Measurements from ENCODE around the gene SLC26A11. TPM values are rescaled to one million over a fixed set of nuclear protein-coding genes. Genes with fewer than 3 reads are reported as not detected.

SLC26A11 gene
- total RNA-seq, 1 donor = 12.7 TPM

- H3K27me3 ChIP-seq (ENCODE audit: insufficient read depth, low read length) = no peaks in the 10 kb centered on the region
- H3K9me3 ChIP-seq (ENCODE audit: low read depth, low read length) = no peaks in the 10 kb centered on the region
- H3K4me3 ChIP-seq (ENCODE audit: insufficient read depth, low read length) = peak overlapping the region; percentile 93
- peak; percentile 89 for DNase-seq (ENCODE audit: insufficient read length, low spot score, missing footprints)
- peaks cover 11% of the 10 kb centered on the region for H3K4me1 ChIP-seq (ENCODE audit: insufficient read depth, low read length)
- H3K27ac ChIP-seq (ENCODE audit: low read depth, low read length) = no peak overlapping the region
- peaks cover 9% of the 10 kb centered on the region for H3K36me3 ChIP-seq (ENCODE audit: insufficient read depth, low read length)
- peak overlapping the region; percentile 22 for H2AFZ ChIP-seq (ENCODE audit: low read length)
- H3K4me2 ChIP-seq (ENCODE audit: insufficient read depth, low read length) = peak overlapping the region; percentile 98
- peaks cover 31% of the 10 kb centered on the region for H4K20me1 ChIP-seq (ENCODE audit: insufficient read depth, low read length)
- H3K79me2 ChIP-seq (ENCODE audit: insufficient read depth, low read length) = peaks cover 30% of the 10 kb centered on the region
- no peak for TF ChIP-seq CTCF (IDR thresholded peaks at IDR 0.05; ENCODE audit: extremely low read depth, low read depth, low read length)
Observed at GRCh38 chr17:80220736-80221215, 549 bp downstream of the SLC26A11 start.

- Histone ChIP-seq H3K27ac (ENCODE audit: low read depth, low read length) (no peak overlapping the region), H4K20me1 (ENCODE audit: insufficient read depth, low read length) (peaks cover 27% of the 10 kb centered on the region), H3K27me3 (ENCODE audit: insufficient read depth, low read length) (no peaks in the 10 kb centered on the region), H3K36me3 (ENCODE audit: insufficient read depth, low read length) (peaks cover 4% of the 10 kb centered on the region), H3K9me3 (ENCODE audit: low read depth, low read length) (no peaks in the 10 kb centered on the region), H2AFZ (ENCODE audit: low read length) (peak overlapping the region; percentile 22), H3K79me2 (ENCODE audit: insufficient read depth, low read length) (peaks cover 30% of the 10 kb centered on the region), H3K4me3 (ENCODE audit: insufficient read depth, low read length) (peak overlapping the region; percentile 93), H3K4me2 (ENCODE audit: insufficient read depth, low read length) (peak overlapping the region; percentile 98), H3K4me1 (ENCODE audit: insufficient read depth, low read length) (peaks cover 11% of the 10 kb centered on the region)
- TF ChIP-seq CTCF (IDR thresholded peaks at IDR 0.05; ENCODE audit: extremely low read depth, low read depth, low read length) = no peak
- DNase-seq (ENCODE audit: insufficient read length, low spot score, missing footprints) = peak; percentile 91
Observed at GRCh38 chr17:80221351-80222105, 1.3 kb downstream of the SLC26A11 start.

GRCh38 chr17:80222376-80223141, 2.3 kb downstream of the SLC26A11 start:
- Histone ChIP-seq H4K20me1 (ENCODE audit: insufficient read depth, low read length) (peaks cover 19% of the 10 kb centered on the region), H3K36me3 (ENCODE audit: insufficient read depth, low read length) (no peaks in the 10 kb centered on the region), H3K27me3 (ENCODE audit: insufficient read depth, low read length) (no peaks in the 10 kb centered on the region), H3K27ac (ENCODE audit: low read depth, low read length) (no peak overlapping the region), H3K4me1 (ENCODE audit: insufficient read depth, low read length) (peaks cover 11% of the 10 kb centered on the region), H2AFZ (ENCODE audit: low read length) (no peak overlapping the region), H3K9me3 (ENCODE audit: low read depth, low read length) (no peaks in the 10 kb centered on the region), H3K4me2 (ENCODE audit: insufficient read depth, low read length) (no peak overlapping the region), H3K79me2 (ENCODE audit: insufficient read depth, low read length) (peaks cover 25% of the 10 kb centered on the region), H3K4me3 (ENCODE audit: insufficient read depth, low read length) (no peak overlapping the region)
- TF ChIP-seq CTCF (IDR thresholded peaks at IDR 0.05; ENCODE audit: extremely low read depth, low read depth, low read length) = no peak
- DNase-seq (ENCODE audit: insufficient read length, low spot score, missing footprints) = peak; percentile 67
